IPS DF 4.7 (cell line): ENCODE data around the gene NCF2.
"Not testable (repeated sequence)": the region's sequence is repeated elsewhere in the genome, so short reads cannot be mapped to it uniquely, and the experiment has no call there.

Source experiments
- DNase-seq: peaks from one replicate; pipeline ENCODE4 v3.0.0-alpha.2; 2013; ENCODE audit warnings: low spot score; ENCODE audit errors: extremely low read depth

The NCF2 gene

GRCh38 chr1:183612975-183613374, 22.7 kb upstream of the NCF2 start:
- DNase-seq: not testable (repeated sequence)

DNA sequence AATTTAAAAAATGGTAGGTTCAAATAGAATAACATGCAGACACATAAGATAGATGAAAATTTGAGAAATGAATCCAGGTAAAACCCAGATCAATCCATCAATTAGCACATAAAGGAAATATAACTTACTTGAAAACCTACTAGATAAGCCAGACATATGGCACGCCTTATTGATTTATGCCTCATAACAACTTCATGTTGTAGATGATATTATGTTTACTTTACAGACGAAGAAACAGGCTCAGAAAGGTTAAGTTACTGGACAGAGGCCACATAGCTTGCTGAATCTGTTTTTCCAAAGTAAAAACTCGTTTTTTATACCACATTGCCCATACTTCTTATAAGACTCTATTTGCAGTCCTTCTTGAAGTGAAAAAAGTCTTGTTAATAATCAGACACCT, 22.1 kb upstream of the NCF2 start:
- no peak for DNase-seq

GRCh38 chr1:183611021-183611420, 20.8 kb upstream of the NCF2 start:
- no peak for DNase-seq

DNA sequence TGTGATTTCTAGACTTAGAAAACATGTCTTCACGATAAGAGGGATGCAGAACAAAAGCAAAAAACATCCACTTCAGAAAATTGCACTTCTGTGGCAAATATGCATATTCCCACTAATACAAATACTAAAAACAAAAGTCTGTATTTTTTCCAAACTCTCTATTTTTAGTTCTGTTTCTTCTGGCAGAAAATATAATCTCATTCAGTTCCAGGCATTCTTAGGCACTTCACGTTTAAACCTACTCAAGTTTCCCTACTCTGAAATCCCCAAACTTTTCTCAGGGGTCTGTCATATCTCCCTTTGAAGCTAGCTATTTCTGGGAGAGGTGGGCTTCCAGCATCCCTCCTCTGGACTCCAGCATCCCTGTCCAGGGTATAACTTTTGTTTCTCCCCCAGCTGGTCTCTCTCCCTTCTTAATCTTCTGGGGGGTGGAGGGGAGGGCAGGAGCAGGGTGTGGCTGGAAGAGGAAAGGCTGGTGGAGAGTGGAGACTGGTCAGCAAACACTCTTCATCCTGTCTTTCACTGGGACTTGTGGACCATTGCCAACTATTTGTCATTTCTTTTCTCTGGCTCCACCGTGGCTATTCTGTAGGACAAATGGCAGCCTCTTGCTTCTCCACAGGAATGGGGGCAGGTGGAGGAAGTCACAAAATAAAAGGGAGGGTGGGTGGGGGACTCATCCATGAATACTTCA, 19.6 kb upstream of the NCF2 start:
- DNase-seq: no peak

GRCh38 chr1:183609313-183609712, 19.1 kb upstream of the NCF2 start:
- no peak for DNase-seq

- no peak for DNase-seq
Observed at GRCh38 chr1:183607322-183607980, 17.2 kb upstream of the NCF2 start.

DNA sequence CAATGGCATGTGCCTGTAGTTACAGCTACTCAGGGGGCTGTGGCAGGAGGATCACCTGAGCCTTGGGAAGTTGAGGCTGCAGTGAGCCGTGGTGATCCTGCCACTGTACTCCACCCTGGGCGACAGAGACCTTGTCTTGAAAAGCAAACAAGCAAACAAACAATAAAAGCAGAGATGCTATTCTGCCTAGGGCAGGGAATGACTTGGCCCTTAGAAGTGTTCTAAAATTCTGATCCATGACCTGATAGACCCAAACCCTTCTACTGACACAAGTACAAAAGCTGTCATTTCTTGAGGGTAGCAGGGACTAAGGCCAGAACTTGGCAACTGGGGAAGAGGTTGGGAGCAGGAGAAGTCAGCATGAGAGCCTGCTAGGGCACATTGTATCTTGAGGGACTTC, 15.6 kb upstream of the NCF2 start:
- no peak for DNase-seq

DNA sequence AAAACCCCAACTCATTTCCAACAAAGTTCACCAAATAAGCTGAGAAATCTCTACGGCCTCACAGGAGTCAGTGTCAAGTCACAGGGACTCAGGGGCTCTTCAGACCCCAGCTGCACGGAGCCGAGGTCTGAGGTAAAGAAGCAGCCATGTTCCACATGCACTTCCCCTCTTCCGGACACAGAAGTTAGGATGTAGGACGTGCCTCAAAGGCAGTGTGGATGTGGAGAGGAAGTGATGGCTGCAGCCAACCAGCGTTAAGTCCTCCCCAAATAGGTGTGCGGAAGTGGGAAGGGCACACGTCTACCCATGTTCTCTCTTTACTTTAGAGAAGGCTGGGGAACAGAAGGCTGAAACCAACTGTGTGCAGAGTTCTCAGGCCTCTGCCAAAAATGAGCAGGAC, 14.6 kb upstream of the NCF2 start:
- DNase-seq: no peak

GRCh38 chr1:183604038-183604808, 14.0 kb upstream of the NCF2 start:
- DNase-seq: no peak

DNA sequence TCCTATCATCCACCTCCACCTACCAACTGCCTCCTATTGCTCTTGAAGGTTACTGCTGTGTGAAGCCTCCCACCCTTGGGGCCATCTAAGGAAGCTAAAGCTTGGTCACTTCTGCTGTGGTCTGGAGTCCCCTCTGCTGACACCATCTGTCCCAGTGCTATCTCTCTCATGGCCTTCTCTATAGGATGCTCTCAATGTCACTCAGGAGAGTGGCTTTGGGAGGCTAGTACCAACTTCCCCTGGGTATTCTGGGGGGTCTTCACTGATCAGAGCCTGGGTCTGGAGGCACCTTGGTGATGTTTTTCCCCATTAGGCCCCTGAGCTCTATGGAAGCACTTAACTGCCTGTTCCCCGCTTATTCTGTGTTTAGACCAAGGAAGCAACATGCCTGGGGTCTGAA, 12.3 kb upstream of the NCF2 start:
- DNase-seq: no peak

- DNase-seq: no peak
Observed at GRCh38 chr1:183600634-183601033, 10.4 kb upstream of the NCF2 start.

GRCh38 chr1:183600136-183600535, 9.9 kb upstream of the NCF2 start:
- no peak for DNase-seq

DNA sequence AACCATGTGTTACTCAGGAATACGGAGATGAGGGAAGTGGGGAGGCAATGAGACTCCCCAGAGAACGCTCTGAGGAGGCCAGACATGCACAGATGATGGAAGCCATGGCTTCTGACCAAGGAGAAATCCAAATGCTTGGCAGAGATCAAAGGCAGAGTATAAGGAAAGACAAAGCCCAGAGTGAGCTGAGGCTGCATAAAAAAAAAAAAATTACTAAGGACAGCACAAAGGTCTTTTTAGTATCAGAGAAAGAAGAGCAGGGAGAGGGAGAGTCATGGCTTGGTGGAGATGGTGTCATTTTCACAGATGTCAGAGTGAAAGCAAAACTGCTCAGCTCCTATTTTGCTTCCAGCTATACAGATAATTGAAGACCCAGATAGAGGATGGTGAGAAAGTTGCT, 8.1 kb upstream of the NCF2 start:
- no peak for DNase-seq

DNA sequence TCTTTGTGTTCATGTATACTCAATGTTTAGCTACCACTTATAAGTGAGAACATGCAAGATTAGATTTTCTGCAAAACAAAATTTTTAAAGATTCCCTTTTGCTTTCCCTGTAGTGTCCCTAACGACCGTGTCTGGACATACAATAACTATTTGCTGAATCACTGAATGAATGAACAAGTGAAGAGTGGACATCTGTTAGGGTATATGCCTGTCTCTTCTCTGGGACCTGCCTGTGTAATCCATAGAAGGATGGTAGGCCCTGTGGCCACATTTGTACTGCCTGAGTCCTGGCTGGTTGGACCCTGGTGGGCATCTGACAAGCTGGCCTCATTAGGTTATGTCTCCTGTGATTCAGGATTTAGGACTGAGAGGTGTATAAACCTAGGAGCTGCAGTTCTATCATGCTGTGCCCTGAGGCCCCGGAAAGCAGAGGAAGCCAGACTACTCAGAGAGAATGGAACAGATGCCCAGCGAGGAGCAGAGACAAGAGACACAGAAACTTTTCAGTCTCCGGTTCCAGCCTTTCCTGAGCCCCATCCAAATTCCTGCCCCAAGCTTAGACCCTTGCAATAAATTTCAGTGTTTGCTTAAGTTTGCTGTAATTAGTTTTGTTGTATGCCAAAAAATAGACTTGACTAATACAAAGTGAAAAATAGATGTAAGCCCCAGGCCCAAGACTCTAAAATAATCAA, 7.5 kb upstream of the NCF2 start:
- DNase-seq: no peak

- DNase-seq: no peak
Observed at GRCh38 chr1:183596500-183596899, 6.2 kb upstream of the NCF2 start.

DNA sequence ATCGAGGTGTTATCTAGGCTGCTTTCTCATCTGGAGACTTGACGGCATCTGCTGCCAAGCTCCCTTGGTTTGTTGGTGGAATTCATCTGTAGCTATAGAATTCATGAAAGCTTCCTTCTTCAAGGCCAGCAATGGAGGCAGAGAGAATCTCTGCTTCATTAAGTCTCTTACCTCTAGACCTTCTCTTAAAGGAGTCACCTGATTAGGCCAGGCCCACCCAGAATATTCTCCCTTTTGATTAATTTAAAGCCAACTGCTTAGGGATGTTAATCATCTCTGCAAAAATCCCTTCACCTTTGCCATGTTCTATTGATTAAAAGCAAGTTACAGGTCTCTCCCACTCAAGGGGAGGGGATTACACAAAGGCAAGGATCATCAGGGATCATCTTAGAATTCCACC, 5.3 kb upstream of the NCF2 start:
- no peak for DNase-seq

GRCh38 chr1:183593356-183593755, 3.1 kb upstream of the NCF2 start:
- no peak for DNase-seq

DNA sequence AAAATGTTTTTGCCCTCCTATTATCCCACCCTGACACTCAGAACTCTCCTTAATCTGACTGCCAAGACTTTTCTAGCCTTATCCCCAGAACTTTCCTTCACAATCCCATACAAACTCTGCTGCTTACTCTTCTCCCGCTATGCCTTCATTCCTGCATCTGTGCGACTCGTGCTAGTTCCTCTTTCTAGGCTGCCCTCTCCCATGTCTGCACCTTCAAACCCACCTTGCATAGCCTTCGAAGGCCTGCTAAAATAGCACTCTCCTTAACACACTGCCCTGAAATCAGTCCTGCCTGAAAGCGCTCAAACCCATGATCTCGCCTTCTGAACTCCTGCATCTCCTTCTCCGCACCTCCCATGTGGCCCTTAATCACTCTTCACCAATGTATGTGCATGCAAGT, 2.5 kb upstream of the NCF2 start:
- DNase-seq: no peak

DNA sequence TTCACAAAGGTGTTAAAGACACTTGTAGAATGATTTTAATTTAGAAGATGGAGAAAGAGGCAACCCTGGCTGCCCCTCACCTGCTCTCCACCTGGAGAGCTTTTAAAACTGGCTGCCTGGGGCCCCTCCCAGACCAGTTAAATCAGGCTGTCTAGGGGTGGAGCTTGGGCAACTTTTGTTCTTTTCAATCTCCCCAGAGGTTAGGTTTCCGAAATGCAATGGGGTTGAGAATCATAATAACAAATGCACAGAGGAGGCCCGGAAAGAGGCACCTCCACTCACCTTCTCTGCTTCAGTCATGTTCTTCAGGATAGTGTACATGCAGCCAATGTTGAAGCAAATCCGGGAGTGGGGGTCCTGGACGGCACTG, 400 bp downstream of the NCF2 start:
- DNase-seq: no peak

DNA sequence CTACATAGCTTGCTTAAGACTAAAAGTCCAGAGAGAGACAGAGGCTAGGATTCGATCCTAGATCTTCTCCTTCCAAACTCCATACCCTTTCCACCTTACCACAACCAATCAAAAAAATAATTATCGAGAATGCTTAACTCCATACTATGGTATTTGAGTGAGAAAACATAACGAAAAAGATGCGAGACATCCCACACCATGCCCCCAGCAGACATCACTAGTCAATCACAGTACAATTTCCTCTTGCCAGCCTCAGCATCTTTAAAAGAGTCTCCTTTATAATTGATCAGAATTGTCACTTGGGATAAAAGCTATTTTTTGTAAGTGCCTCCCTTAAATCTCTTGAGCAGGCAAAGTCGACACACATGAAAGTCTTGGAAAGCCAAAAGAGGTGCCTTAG, 875 bp downstream of the NCF2 start:
- DNase-seq: no peak

DNA sequence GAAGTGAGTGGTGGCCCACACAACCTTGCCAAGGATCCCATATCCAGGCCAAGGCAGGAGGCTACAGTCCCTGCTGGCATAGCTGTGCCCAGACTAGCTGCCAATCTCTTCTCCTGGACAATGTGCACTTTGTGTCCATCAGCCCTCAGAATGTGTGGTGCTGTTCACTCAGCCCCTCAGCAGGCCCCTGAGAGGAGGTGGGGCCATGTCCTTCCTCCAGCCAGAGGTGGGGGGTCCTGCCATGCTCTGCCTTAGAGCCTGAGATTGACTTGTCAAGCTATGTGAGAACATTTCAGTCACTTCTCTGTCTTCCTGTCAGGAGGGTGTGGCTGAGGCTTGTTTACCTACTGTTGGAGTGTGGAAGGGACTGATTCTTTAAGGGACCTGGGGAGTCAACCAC, 1.4 kb downstream of the NCF2 start:
- DNase-seq: no peak

DNA sequence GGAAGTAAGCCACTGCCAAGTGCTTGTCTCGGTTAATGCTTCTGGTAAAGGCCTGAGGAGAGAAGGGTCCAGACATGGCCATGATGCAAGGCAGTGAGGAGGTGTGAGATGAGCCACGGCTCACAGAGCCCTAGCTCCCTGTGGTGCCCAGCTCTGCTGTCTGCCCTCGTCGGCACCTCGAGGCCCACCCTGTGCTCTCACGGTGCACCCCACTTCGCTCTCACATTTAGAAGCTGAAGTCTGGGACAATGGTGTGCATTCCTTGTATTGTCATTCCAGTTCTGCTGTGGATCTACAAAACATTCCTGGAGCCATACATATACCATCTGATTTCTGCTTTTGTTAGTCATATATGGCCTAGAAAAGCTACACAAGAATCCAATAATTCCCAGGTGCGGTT, 3.3 kb downstream of the NCF2 start:
- no peak for DNase-seq
